K562 (cell line): ENCODE measurements around the gene PMFBP1. TPM values are rescaled to one million over a fixed set of nuclear protein-coding genes. Genes with fewer than 3 reads are reported as not detected.

ENCODE experiments used
- ATAC-seq: fragments of 200-7000 bp; cut with Tn5 transposase; 3 replicates; pipeline ENCODE4 v1.9.1; 2020; ENCODE audit warnings: moderate library complexity
- BruUV-seq: library from RNA; stranded (reverse); fragments of 400-500 nt; replicated peaks from 2 replicates; lab custom pipeline; 2021; lab: Mats Ljungman, UMichigan
- CTCF ChIA-PET: fragments of 300-600 bp; formaldehyde crosslinking; extraction: SDS; loops from one replicate; lab custom pipeline; 2021; ENCODE audit warnings: low intra/inter-chr PET ratio; lab: Yijun Ruan, JAX
- POLR2A ChIA-PET: fragments of 300-600, 350-650 bp; sonication (Branson Sonifier 250); formaldehyde crosslinking; extraction: SDS; loops from one replicate; lab custom pipeline; 2021; ENCODE audit warnings: antibody characterized with exemption, inconsistent platforms; lab: Yijun Ruan, JAX
- DNase-seq, 4 experiments: peaks; one replicate each; pipeline versions ENCODE4 v3.0.0 to v3.0.0-alpha.2; 2011 to 2018; ENCODE audit warnings: low spot score in 3 of 4, mixed read lengths in 3 of 4; ENCODE audit errors: extremely low read depth in 1 of 4
- FAIRE-seq: peaks from 2 replicates; lab custom pipeline; 2011; peaks lifted over from hg19 to GRCh38; lab: Jason Lieb, UNC
- H2AFZ ChIP-seq: 2 replicates; pipeline ENCODE4 v1.6.0; 2011; ENCODE audit warnings: low read depth, low read length, control low read depth, inconsistent platforms
- H3K27ac ChIP-seq: fragments of 200-600 bp; 3 replicates; pipeline ENCODE4 v1.8.0; 2011; ENCODE audit warnings: low read depth, mild to moderate bottlenecking, control low read depth, inconsistent platforms, low read length, moderate library complexity, mixed read lengths; ENCODE audit errors: extremely low read depth
- H3K27me3 ChIP-seq, 2 experiments: fragments of 300-600 bp in 1 of 2; 2 replicates in 1 of 2; 3 replicates in 1 of 2; pipeline versions ENCODE4 v1.6.0 to v1.8.0; 2011; ENCODE audit warnings: inconsistent platforms in 2 of 2, low read length in 2 of 2, mild to moderate bottlenecking in 1 of 2, mixed read lengths in 1 of 2, moderate library complexity in 1 of 2; ENCODE audit not compliant: control insufficient read depth in 2 of 2, insufficient read depth in 2 of 2
- H3K36me3 ChIP-seq: fragments of 300-600 bp; 3 replicates; pipeline ENCODE4 v1.8.0; 2011; ENCODE audit warnings: mild to moderate bottlenecking, low read length, inconsistent platforms; ENCODE audit not compliant: control insufficient read depth, insufficient read depth
- H3K4me1 ChIP-seq, 2 experiments: fragments of 200-600 bp in 1 of 2; replicated peaks in 1 of 2; 2 replicates in 1 of 2; 3 replicates in 1 of 2; pipeline versions ENCODE4 v1.5.1 to v1.8.0; 2011; ENCODE audit warnings: inconsistent platforms in 2 of 2, low read length in 2 of 2, mild to moderate bottlenecking in 1 of 2, mixed read lengths in 1 of 2, moderate library complexity in 1 of 2; ENCODE audit not compliant: control insufficient read depth in 2 of 2, insufficient read depth in 2 of 2
- H3K4me2 ChIP-seq: 2 replicates; pipeline ENCODE4 v1.6.1; 2011; ENCODE audit warnings: low read length, control low read depth, inconsistent platforms, mixed read lengths; ENCODE audit not compliant: insufficient read depth
- H3K4me3 ChIP-seq: fragments of 200-600 bp; sonication (generic), shearing (Covaris generic); 2 replicates; pipeline ENCODE4 v1.5.1; 2016; ENCODE audit warnings: control low read depth, inconsistent platforms
- H3K79me2 ChIP-seq: fragments of 200-600 bp; 3 replicates; pipeline ENCODE4 v1.8.0; 2011; ENCODE audit warnings: low read length, inconsistent platforms; ENCODE audit not compliant: control insufficient read depth, insufficient read depth
- H3K9ac ChIP-seq, 2 experiments: 2 replicates each; pipeline versions ENCODE4 v1.6.0 to v1.6.1; 2011; ENCODE audit warnings: low read depth in 2 of 2, low read length in 2 of 2, control low read depth in 1 of 2, inconsistent platforms in 1 of 2, mild to moderate bottlenecking in 1 of 2, mixed read lengths in 1 of 2; ENCODE audit not compliant: insufficient read depth in 1 of 2
- H3K9me1 ChIP-seq: one replicate; pipeline ENCODE4 v1.6.0; 2011; ENCODE audit warnings: inconsistent platforms, mild to moderate bottlenecking, low read length, moderate library complexity; ENCODE audit not compliant: control insufficient read depth, insufficient read depth
- H3K9me3 ChIP-seq: replicated peaks from 2 replicates; pipeline ENCODE4 v1.5.1; 2011; ENCODE audit warnings: low read depth, low read length, inconsistent platforms; ENCODE audit not compliant: control insufficient read depth, insufficient read depth
- H4K20me1 ChIP-seq: replicated peaks from 2 replicates; pipeline ENCODE4 v1.6.1; 2011; ENCODE audit warnings: low read length, inconsistent platforms, mixed read lengths; ENCODE audit not compliant: control insufficient read depth, insufficient read depth
- BMI1 ChIP-seq: fragments of 150-350 bp; IDR thresholded peaks from 2 replicates; pipeline ENCODE4 v1.6.1; 2014; ENCODE audit warnings: low read length
- BRD9 ChIP-seq: fragments of 450-650 bp; IDR thresholded peaks from 2 replicates; pipeline ENCODE4 v1.6.1; 2018; ENCODE audit warnings: low read depth; ENCODE audit not compliant: partially characterized antibody
- CSDE1 ChIP-seq, 2 experiments: fragments of 450-650 bp; IDR thresholded peaks; 2 replicates each; pipeline ENCODE4 v1.6.1; 2016; ENCODE audit warnings: mild to moderate bottlenecking in 1 of 2
- CUX1 ChIP-seq: fragments of 200-800 bp; sonication (Bioruptor generic); IDR thresholded peaks from 2 replicates; pipeline ENCODE4 v1.6.1; 2016; ENCODE audit warnings: missing genetic modification characterization, missing compliant biosample characterization
- E2F5 ChIP-seq: sonication (generic); formaldehyde crosslinking; IDR thresholded peaks from 2 replicates; pipeline ENCODE4 v1.8.0; 2022; ENCODE audit warnings: mild to moderate bottlenecking, missing genetic modification reagents
- HDAC2 ChIP-seq: fragments of 450-650 bp; IDR thresholded peaks from 2 replicates; pipeline ENCODE4 v1.6.1; 2016; ENCODE audit warnings: mild to moderate bottlenecking
- HMG20B ChIP-seq: fragments of 250-450 bp; sonication (Bioruptor Pico); IDR thresholded peaks from 2 replicates; pipeline ENCODE4 v1.5.0; 2021; ENCODE audit warnings: mild to moderate bottlenecking
- MBD1 ChIP-seq: fragments of 250-450 bp; sonication (Bioruptor Pico); IDR thresholded peaks from 2 replicates; pipeline ENCODE4 v1.8.0; 2022; ENCODE audit warnings: inconsistent platforms
- MCM3 ChIP-seq: fragments of 450-650 bp; IDR thresholded peaks from 2 replicates; pipeline ENCODE4 v1.6.1; 2016
- PREB ChIP-seq: sonication (generic); formaldehyde crosslinking; IDR thresholded peaks from 2 replicates; pipeline ENCODE4 v1.8.1; 2023; ENCODE audit warnings: mild to moderate bottlenecking, missing genetic modification reagents
- SNAPC5 ChIP-seq: fragments of 250-450 bp; sonication (Bioruptor Pico); IDR thresholded peaks from 2 replicates; pipeline ENCODE4 v1.8.0; 2021; ENCODE audit warnings: moderate library complexity, mild to moderate bottlenecking, inconsistent platforms
- TRIM24 ChIP-seq, 2 experiments: fragments of 450-650 bp; IDR thresholded peaks; 2 replicates each; pipeline ENCODE4 v1.6.1; 2016
- ZC3H8 ChIP-seq: fragments of 450-650 bp; IDR thresholded peaks from 2 replicates; pipeline ENCODE4 v1.6.1; 2017
- WGBS: fragments of 100-300 bp; shearing (Covaris generic); methylation state at CpG from one replicate; pipeline ENCODE4 v1.1.6; 2016; ENCODE audit warnings: low coverage, mixed read lengths; ENCODE audit not compliant: insufficient coverage; ENCODE audit errors: missing lambda C conversion rate; 5-methylcytosine and 5-hydroxymethylcytosine counted together
- in situ Hi-C: fragments of 300-500 bp; cut with MboI; formaldehyde crosslinking; loops from 4 replicates; pipeline ENCODE4 v1.15.0; 2018; ENCODE audit warnings: inconsistent platforms, mixed read lengths
- intact Hi-C: fragments of 100-400 bp; cut with micrococcal nuclease; formaldehyde crosslinking; loops from 2 replicates; pipeline ENCODE4 v1.14.2; 2022
- polyA plus RNA-seq, 8 experiments: library from polyadenylated mRNA; depleted of rRNA in 4 of 8; stranded (reverse) in 5 of 8; unstranded in 3 of 8; fragments of >200 nt; fragmentation: Nextera tagmentation in 2 of 8; fragmentation: Illumina TruSeq in 1 of 8; extraction: Ambion mirVana in 2 of 8; extraction: Trizol in 1 of 8; gene quantifications; 2 replicates each; pipeline versions ENCODE4 v1.2.1 to v1.2.3, GENCODE V29; 2011 to 2014; ENCODE audit warnings: inconsistent platforms in 1 of 8, missing spikeins in 1 of 8
- total RNA-seq, 7 experiments: library from RNA; depleted of rRNA in 6 of 7; stranded (reverse); fragments of >200 nt in 6 of 7; fragmentation: Illumina TruSeq in 2 of 7; extraction: Trizol in 2 of 7; gene quantifications; 2 replicates each; pipeline versions ENCODE4 v1.2.1 to v1.2.3, GENCODE V29; 2011 to 2021; ENCODE audit warnings: low replicate concordance in 1 of 7

Gene PMFBP1
- total and polyA plus RNA-seq, 9 of the 15 experiments (the other 6 are each of a cell fraction or from before 2014, with no cell fraction given), result 0.13 to 0.91 (median 0.47) TPM

GRCh38 chr16:72072514-72073342 lies 99.2 kb downstream of the PMFBP1 start:
- BruUV-seq, result TSS peak; percentile 46
- no peaks in the 10 kb centered on the region for H4K20me1 ChIP-seq
- peak; percentile 88 for FAIRE-seq
- no peaks in the 10 kb centered on the region for H3K36me3 ChIP-seq
- ChIA-PET CTCF (no interaction called here), POLR2A (interaction anchor here (0.7 to 1.8 kb wide), 6 partner anchors 11 to 37 kb away, joined by 3 to 13 read pairs (median 4); partner anchors contain the start of genes DHX38 and TXNL4B)
- H3K4me2 ChIP-seq, result peak overlapping the region; percentile 56
- H3K27ac ChIP-seq, result peak overlapping the region; percentile 74
- ATAC-seq, result peak; percentile 82
- in situ Hi-C loops, result no loop called here
- DNase-seq, result peak; percentile 42 to 80 (median 54)
- peak overlapping the region in 1 of 2 experiments; percentile 60; a peak in 2 of 4 replicates for H3K9ac ChIP-seq
- H3K9me1 ChIP-seq, result no peaks in the 10 kb centered on the region
- no peaks in the 10 kb centered on the region for H3K79me2 ChIP-seq
- H3K4me3 ChIP-seq, result no peak overlapping the region
- peaks cover 0 to 11% of the 10 kb centered on the region in 2 experiments; a peak in 2 of 5 replicates for H3K4me1 ChIP-seq
- intact Hi-C loops, result no loop called here
- H3K27me3 ChIP-seq, result no peaks in the 10 kb centered on the region
- WGBS, result 11% methylated on average over 12 of the region's 12 CpGs
- peaks cover 12% of the 10 kb centered on the region for H3K9me3 ChIP-seq
- peak overlapping the region; percentile 82 for H2AFZ ChIP-seq
- TF ChIP-seq CUX1 (CRISPR knock-in tag) (no peak), TRIM24 (IDR thresholded peaks at IDR 0.05) (peak; percentile 84 to 91), CSDE1 (IDR thresholded peaks at IDR 0.05) (no peak), ZC3H8 (no peak), BMI1 (no peak), BRD9 (no peak), MCM3 (no peak), HDAC2 (no peak; the same call in 1 of the 2 replicates), SNAPC5 (CRISPR knock-in tag) (no peak), PREB (CRISPR knock-in tag) (no peak), HMG20B (CRISPR knock-in tag) (no peak), MBD1 (CRISPR knock-in tag) (peak; percentile 60; the same call in 1 of the 2 replicates), E2F5 (CRISPR knock-in tag) (no peak)
